HepG2 (cell line): ENCODE results near the gene IQSEC1. TPM values are rescaled to one million over a fixed set of nuclear protein-coding genes. Genes with fewer than 3 reads are reported as not detected.

Experiments used
- ATF5 ChIP-seq: sonication (generic); formaldehyde crosslinking; IDR thresholded peaks from 2 replicates; pipeline ENCODE4 v1.4.0; 2020; ENCODE audit warnings: mild to moderate bottlenecking, low read depth, missing genetic modification reagents
- CENPT ChIP-seq: sonication (generic); formaldehyde crosslinking; IDR thresholded peaks from 2 replicates; pipeline ENCODE4 v1.8.0; 2022; ENCODE audit warnings: low read depth, mild to moderate bottlenecking, moderate library complexity, missing genetic modification reagents
- CREBL2 ChIP-seq: sonication (generic); formaldehyde crosslinking; IDR thresholded peaks from 2 replicates; pipeline ENCODE4 v1.8.1; 2023; ENCODE audit warnings: missing genetic modification reagents, mild to moderate bottlenecking, borderline replicate concordance
- KDM1A ChIP-seq: IDR thresholded peaks from 2 replicates; pipeline ENCODE4 v1.6.1; 2016; ENCODE audit warnings: missing compliant biosample characterization
- MYNN ChIP-seq: sonication (generic); formaldehyde crosslinking; IDR thresholded peaks from 2 replicates; pipeline ENCODE4 v1.4.0; 2020; ENCODE audit warnings: mild to moderate bottlenecking, low read depth, missing genetic modification reagents
- PHB2 ChIP-seq: fragments of 450-650 bp; IDR thresholded peaks from 2 replicates; pipeline ENCODE4 v1.6.1; 2018; ENCODE audit not compliant: partially characterized antibody
- PPARG ChIP-seq: conservative IDR thresholded peaks from 2 replicates; pipeline ENCODE4 v1.6.1; 2016; ENCODE audit warnings: missing biosample characterization, missing genetic modification reagents
- PTBP1 ChIP-seq: fragments of 200-400 bp; formaldehyde crosslinking; IDR thresholded peaks from 2 replicates; pipeline ENCODE4 v1.6.1; 2018; ENCODE audit warnings: low read length, low read depth; ENCODE audit not compliant: poor library complexity, severe bottlenecking
- RXRA ChIP-seq: sonication (generic); formaldehyde crosslinking; IDR thresholded peaks from 2 replicates; pipeline ENCODE4 v1.5.1; 2020; ENCODE audit warnings: missing genetic modification reagents
- THYN1 ChIP-seq: sonication (generic); formaldehyde crosslinking; IDR thresholded peaks from 2 replicates; pipeline ENCODE4 v1.8.1; 2023; ENCODE audit warnings: low read depth, mild to moderate bottlenecking, moderate library complexity, missing genetic modification reagents, borderline replicate concordance
- ZKSCAN5 ChIP-seq: sonication (generic); formaldehyde crosslinking; IDR thresholded peaks from 2 replicates; pipeline ENCODE4 v1.5.1; 2020; ENCODE audit warnings: mild to moderate bottlenecking, missing genetic modification reagents
- ZNF136 ChIP-seq: sonication (generic); formaldehyde crosslinking; IDR thresholded peaks from 2 replicates; pipeline ENCODE4 v1.8.1; 2022; ENCODE audit warnings: low read depth, mild to moderate bottlenecking, moderate library complexity, missing genetic modification reagents
- ZNF180 ChIP-seq: sonication (generic); formaldehyde crosslinking; IDR thresholded peaks from 2 replicates; pipeline ENCODE4 v1.4.0; 2020; ENCODE audit warnings: low read depth, missing genetic modification reagents, borderline replicate concordance
- ZNF326 ChIP-seq: sonication (generic); formaldehyde crosslinking; IDR thresholded peaks from 2 replicates; pipeline ENCODE4 v1.4.0; 2020; ENCODE audit warnings: missing genetic modification reagents, borderline replicate concordance
- ZNF446 ChIP-seq: sonication (generic); formaldehyde crosslinking; IDR thresholded peaks from 2 replicates; pipeline ENCODE4 v1.5.0; 2020; ENCODE audit warnings: mild to moderate bottlenecking, missing genetic modification reagents
- ZNF615 ChIP-seq: sonication (generic); formaldehyde crosslinking; IDR thresholded peaks from 2 replicates; pipeline ENCODE4 v1.5.0; 2020; ENCODE audit warnings: mild to moderate bottlenecking, missing genetic modification reagents, borderline replicate concordance
- ZNF746 ChIP-seq: sonication (generic); formaldehyde crosslinking; IDR thresholded peaks from 2 replicates; pipeline ENCODE4 v1.8.0; 2022; ENCODE audit warnings: mild to moderate bottlenecking, missing genetic modification reagents
- ZNF816 ChIP-seq: sonication (generic); formaldehyde crosslinking; IDR thresholded peaks from 2 replicates; pipeline ENCODE4 v1.8.0; 2022; ENCODE audit warnings: missing genetic modification reagents, mild to moderate bottlenecking, borderline replicate concordance
- polyA plus RNA-seq, 8 experiments: library from polyadenylated mRNA; depleted of rRNA in 3 of 8; stranded (reverse) in 7 of 8; unstranded in 1 of 8; fragments of >200 nt; fragmentation: Illumina TruSeq in 4 of 8; extraction: Trizol in 4 of 8; gene quantifications; 2 replicates each; pipeline versions ENCODE4 v1.2.1 to v1.2.3, GENCODE V29; 2011 to 2016; ENCODE audit warnings: low read depth in 4 of 8, missing spikeins in 1 of 8, mixed read lengths in 1 of 8; ENCODE audit not compliant: insufficient read depth in 1 of 8
- total RNA-seq, 5 experiments: library from RNA; depleted of rRNA; stranded (reverse); fragments of >200 nt; fragmentation: Illumina TruSeq; extraction: Trizol; gene quantifications; 2 replicates each; pipeline ENCODE4 v1.2.3, GENCODE V29; 2016; ENCODE audit warnings: low read depth in 1 of 5
- TF ChIP-seq, protein P1 (sequence below): sonication (generic); formaldehyde crosslinking; IDR thresholded peaks from 2 replicates; pipeline ENCODE4 v1.5.0; 2020; ENCODE audit warnings: missing genetic modification reagents
- TF ChIP-seq, protein P2 (sequence below): sonication (generic); formaldehyde crosslinking; IDR thresholded peaks from 2 replicates; pipeline ENCODE4 v1.4.0; 2020; ENCODE audit warnings: missing genetic modification reagents
- TF ChIP-seq, protein P3 (sequence below), 2 experiments: sonication (generic) in 1 of 2; formaldehyde crosslinking in 1 of 2; IDR thresholded peaks; 2 replicates each; pipeline versions ENCODE4 v1.4.0 to v1.6.1; 2016 to 2020; ENCODE audit warnings: borderline replicate concordance in 1 of 2, low read depth in 1 of 2, mild to moderate bottlenecking in 1 of 2, missing genetic modification reagents in 1 of 2

IQSEC1 gene
- total and polyA plus RNA-seq, 2 of the 13 experiments (the other 11 are each of a cell fraction or from before 2014, with no cell fraction given), result 17.4 to 20.2 TPM

GRCh38 chr3:12994607-12995388, 78.4 kb downstream of the IQSEC1 start (continued):
- TF ChIP-seq CREBL2 (CRISPR knock-in tag), result no peak
- TF ChIP-seq ZNF816 (CRISPR knock-in tag), result 0 out of 2 replicates have a peak, but pooled peaks have one; percentile 40
- TF ChIP-seq THYN1 (CRISPR knock-in tag), result no peak
- TF ChIP-seq CENPT (CRISPR knock-in tag), result no peak
- TF ChIP-seq ZNF326 (CRISPR knock-in tag), result no peak
- TF ChIP-seq ZNF180 (CRISPR knock-in tag), result no peak
- TF ChIP-seq, protein P1, sequence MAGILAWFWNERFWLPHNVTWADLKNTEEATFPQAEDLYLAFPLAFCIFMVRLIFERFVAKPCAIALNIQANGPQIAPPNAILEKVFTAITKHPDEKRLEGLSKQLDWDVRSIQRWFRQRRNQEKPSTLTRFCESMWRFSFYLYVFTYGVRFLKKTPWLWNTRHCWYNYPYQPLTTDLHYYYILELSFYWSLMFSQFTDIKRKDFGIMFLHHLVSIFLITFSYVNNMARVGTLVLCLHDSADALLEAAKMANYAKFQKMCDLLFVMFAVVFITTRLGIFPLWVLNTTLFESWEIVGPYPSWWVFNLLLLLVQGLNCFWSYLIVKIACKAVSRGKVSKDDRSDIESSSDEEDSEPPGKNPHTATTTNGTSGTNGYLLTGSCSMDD (CRISPR knock-in tag), result no peak
- TF ChIP-seq, protein P2, sequence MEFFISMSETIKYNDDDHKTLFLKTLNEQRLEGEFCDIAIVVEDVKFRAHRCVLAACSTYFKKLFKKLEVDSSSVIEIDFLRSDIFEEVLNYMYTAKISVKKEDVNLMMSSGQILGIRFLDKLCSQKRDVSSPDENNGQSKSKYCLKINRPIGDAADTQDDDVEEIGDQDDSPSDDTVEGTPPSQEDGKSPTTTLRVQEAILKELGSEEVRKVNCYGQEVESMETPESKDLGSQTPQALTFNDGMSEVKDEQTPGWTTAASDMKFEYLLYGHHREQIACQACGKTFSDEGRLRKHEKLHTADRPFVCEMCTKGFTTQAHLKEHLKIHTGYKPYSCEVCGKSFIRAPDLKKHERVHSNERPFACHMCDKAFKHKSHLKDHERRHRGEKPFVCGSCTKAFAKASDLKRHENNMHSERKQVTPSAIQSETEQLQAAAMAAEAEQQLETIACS (CRISPR knock-in tag), result peak; percentile 94
- no peak for TF ChIP-seq MYNN (CRISPR knock-in tag)
- no peak for TF ChIP-seq ZNF136 (CRISPR knock-in tag)
- peak; percentile 71; the same call in 1 of the 2 replicates for TF ChIP-seq RXRA (CRISPR knock-in tag)
- TF ChIP-seq PPARG (CRISPR knock-in tag), result peak; percentile 48; the same call in 1 of the 2 replicates
- TF ChIP-seq ATF5, result no peak
- TF ChIP-seq ZNF746 (CRISPR knock-in tag), result peak; percentile 58; the same call in 1 of the 2 replicates
- no peak for TF ChIP-seq ZNF615 (CRISPR knock-in tag)
- TF ChIP-seq PHB2, result no peak
- TF ChIP-seq, protein P3, sequence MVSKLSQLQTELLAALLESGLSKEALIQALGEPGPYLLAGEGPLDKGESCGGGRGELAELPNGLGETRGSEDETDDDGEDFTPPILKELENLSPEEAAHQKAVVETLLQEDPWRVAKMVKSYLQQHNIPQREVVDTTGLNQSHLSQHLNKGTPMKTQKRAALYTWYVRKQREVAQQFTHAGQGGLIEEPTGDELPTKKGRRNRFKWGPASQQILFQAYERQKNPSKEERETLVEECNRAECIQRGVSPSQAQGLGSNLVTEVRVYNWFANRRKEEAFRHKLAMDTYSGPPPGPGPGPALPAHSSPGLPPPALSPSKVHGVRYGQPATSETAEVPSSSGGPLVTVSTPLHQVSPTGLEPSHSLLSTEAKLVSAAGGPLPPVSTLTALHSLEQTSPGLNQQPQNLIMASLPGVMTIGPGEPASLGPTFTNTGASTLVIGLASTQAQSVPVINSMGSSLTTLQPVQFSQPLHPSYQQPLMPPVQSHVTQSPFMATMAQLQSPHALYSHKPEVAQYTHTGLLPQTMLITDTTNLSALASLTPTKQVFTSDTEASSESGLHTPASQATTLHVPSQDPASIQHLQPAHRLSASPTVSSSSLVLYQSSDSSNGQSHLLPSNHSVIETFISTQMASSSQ (IDR thresholded peaks at IDR 0.05; ENCODE audit: low read depth), result no peak
- TF ChIP-seq, protein P3 (CRISPR knock-in tag; IDR thresholded peaks at IDR 0.05; ENCODE audit: borderline replicate concordance), result no peak; the same call in 1 of the 2 replicates
- peak; percentile 72 for TF ChIP-seq PTBP1
- no peak for TF ChIP-seq ZKSCAN5
- TF ChIP-seq KDM1A (CRISPR knock-in tag), result peak; percentile 86
- TF ChIP-seq ZNF446 (CRISPR knock-in tag), result no peak
